NB4 (cell line): ENCODE data around the gene PGM1.

Experiments
- CTCF ChIP-seq: IDR thresholded peaks from one replicate; pipeline ENCODE4 v1.5.1; 2012; ENCODE audit warnings: low read depth, low read length
- MAX ChIP-seq: IDR thresholded peaks from 2 replicates; pipeline ENCODE4 v1.6.1; 2011; ENCODE audit warnings: low read depth, low read length
- POLR2A ChIP-seq: IDR thresholded peaks from 2 replicates; pipeline ENCODE4 v1.6.1; 2011; ENCODE audit warnings: mild to moderate bottlenecking; ENCODE audit not compliant: insufficient read length; ENCODE audit errors: extremely low read depth

GRCh38 chr1:63547621-63548294, 45.5 kb upstream of the PGM1 start:
- TF ChIP-seq CTCF (no peak), POLR2A (no peak), MAX (no peak)
